HepG2 (cell line): Measurements from ENCODE around the gene KPNA3. TPM values are rescaled to one million over a fixed set of nuclear protein-coding genes. Genes with fewer than 3 reads are reported as not detected.
A peak's percentile ranks its signal among the peaks of the same experiment; 100 is the strongest.

ENCODE experiments used
- ZBTB21 ChIP-seq: sonication (generic); formaldehyde crosslinking; IDR thresholded peaks from 2 replicates; pipeline ENCODE4 v1.4.0; 2020; ENCODE audit warnings: missing genetic modification reagents
- ZNF274 ChIP-seq: sonication (generic); formaldehyde crosslinking; IDR thresholded peaks from 2 replicates; pipeline ENCODE4 v1.5.1; 2020; ENCODE audit warnings: mild to moderate bottlenecking, missing genetic modification reagents
- ZNF441 ChIP-seq: sonication (generic); formaldehyde crosslinking; IDR thresholded peaks from 2 replicates; pipeline ENCODE4 v1.7.0; 2021; ENCODE audit warnings: missing genetic modification reagents, borderline replicate concordance
- ZNF816 ChIP-seq: sonication (generic); formaldehyde crosslinking; IDR thresholded peaks from 2 replicates; pipeline ENCODE4 v1.8.0; 2022; ENCODE audit warnings: missing genetic modification reagents, mild to moderate bottlenecking, borderline replicate concordance
- polyA plus RNA-seq, 8 experiments: library from polyadenylated mRNA; depleted of rRNA in 3 of 8; stranded (reverse) in 7 of 8; unstranded in 1 of 8; fragments of >200 nt; fragmentation: Illumina TruSeq in 4 of 8; extraction: Trizol in 4 of 8; gene quantifications; 2 replicates each; pipeline versions ENCODE4 v1.2.1 to v1.2.3, GENCODE V29; 2011 to 2016; ENCODE audit warnings: low read depth in 4 of 8, missing spikeins in 1 of 8, mixed read lengths in 1 of 8; ENCODE audit not compliant: insufficient read depth in 1 of 8
- total RNA-seq, 5 experiments: library from RNA; depleted of rRNA; stranded (reverse); fragments of >200 nt; fragmentation: Illumina TruSeq; extraction: Trizol; gene quantifications; 2 replicates each; pipeline ENCODE4 v1.2.3, GENCODE V29; 2016; ENCODE audit warnings: low read depth in 1 of 5
- TF ChIP-seq, protein P1 (sequence below), 2 experiments: sonication (generic) in 1 of 2; formaldehyde crosslinking in 1 of 2; IDR thresholded peaks; 2 replicates each; pipeline versions ENCODE4 v1.6.1 to v1.9.0; 2014 to 2022; ENCODE audit warnings: antibody characterized with exemption in 1 of 2, borderline replicate concordance in 1 of 2, inconsistent platforms in 1 of 2, low read depth in 1 of 2, missing genetic modification reagents in 1 of 2
- TF ChIP-seq, protein P2 (sequence below): sonication (generic); formaldehyde crosslinking; IDR thresholded peaks from 2 replicates; pipeline ENCODE4 v1.9.0; 2021; ENCODE audit warnings: missing genetic modification reagents, borderline replicate concordance
- TF ChIP-seq, protein P3 (sequence below): sonication (generic); formaldehyde crosslinking; IDR thresholded peaks from 2 replicates; pipeline ENCODE4 v1.5.1; 2020; ENCODE audit warnings: missing genetic modification reagents, mild to moderate bottlenecking, borderline replicate concordance
- TF ChIP-seq, protein P4 (sequence below), 2 experiments: sonication (generic) in 1 of 2; formaldehyde crosslinking in 1 of 2; IDR thresholded peaks; 2 replicates each; pipeline versions ENCODE4 v1.4.0 to v1.6.1; 2016 to 2020; ENCODE audit warnings: borderline replicate concordance in 1 of 2, low read depth in 1 of 2, mild to moderate bottlenecking in 1 of 2, missing genetic modification reagents in 1 of 2

Gene KPNA3
- total and polyA plus RNA-seq, 2 of the 13 experiments (the other 11 are each of a cell fraction or from before 2014, with no cell fraction given), result 13.0 to 28.9 TPM

DNA sequence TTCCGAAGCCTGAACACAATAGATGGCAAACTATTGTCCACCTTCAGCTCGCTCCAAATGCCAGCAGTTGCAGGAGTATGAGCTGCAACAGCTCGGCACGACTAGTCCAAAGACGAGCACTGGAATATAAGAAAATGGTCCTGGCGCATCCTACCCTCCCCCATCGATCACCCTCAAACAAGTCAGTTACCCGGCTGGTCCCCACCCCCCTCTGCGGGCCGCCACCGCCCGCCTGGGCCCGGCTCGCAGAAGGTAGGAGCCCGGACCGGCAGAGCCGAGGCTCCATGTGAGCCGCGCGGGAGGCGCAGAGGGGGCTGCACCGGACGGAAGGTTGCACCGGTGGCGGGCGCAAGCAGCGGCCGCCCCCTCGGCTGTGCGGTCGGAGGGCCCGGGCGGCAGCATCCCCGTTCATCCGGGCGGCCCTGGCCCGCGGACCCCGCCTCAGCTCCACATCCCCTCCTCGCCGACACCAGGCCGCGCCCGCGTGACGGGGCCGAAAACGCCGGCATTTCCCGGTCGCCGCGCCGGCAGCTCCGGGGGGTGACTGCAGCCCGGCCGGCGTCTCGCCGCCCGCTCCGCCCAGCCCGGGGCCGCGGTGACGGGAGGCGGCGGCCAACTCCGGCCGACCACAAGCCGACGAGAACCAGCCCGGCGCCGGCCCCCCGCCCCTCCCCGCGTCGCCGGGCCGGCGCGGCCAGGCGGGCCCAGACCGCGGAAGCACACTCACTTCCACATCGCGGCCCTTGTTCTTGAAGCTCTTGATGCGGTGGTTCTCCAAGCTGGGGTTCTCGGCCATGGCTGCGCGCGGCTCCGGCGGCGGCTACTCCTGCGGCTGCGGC lies 552 bp downstream of the KPNA3 start (continued):
- TF ChIP-seq, protein P1, sequence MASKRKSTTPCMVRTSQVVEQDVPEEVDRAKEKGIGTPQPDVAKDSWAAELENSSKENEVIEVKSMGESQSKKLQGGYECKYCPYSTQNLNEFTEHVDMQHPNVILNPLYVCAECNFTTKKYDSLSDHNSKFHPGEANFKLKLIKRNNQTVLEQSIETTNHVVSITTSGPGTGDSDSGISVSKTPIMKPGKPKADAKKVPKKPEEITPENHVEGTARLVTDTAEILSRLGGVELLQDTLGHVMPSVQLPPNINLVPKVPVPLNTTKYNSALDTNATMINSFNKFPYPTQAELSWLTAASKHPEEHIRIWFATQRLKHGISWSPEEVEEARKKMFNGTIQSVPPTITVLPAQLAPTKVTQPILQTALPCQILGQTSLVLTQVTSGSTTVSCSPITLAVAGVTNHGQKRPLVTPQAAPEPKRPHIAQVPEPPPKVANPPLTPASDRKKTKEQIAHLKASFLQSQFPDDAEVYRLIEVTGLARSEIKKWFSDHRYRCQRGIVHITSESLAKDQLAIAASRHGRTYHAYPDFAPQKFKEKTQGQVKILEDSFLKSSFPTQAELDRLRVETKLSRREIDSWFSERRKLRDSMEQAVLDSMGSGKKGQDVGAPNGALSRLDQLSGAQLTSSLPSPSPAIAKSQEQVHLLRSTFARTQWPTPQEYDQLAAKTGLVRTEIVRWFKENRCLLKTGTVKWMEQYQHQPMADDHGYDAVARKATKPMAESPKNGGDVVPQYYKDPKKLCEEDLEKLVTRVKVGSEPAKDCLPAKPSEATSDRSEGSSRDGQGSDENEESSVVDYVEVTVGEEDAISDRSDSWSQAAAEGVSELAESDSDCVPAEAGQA (IDR thresholded peaks at IDR 0.05; ENCODE audit: low read depth), result no peak
- TF ChIP-seq, protein P1 (CRISPR knock-in tag; IDR thresholded peaks at IDR 0.05; ENCODE audit: borderline replicate concordance), result no peak
- TF ChIP-seq, protein P2, sequence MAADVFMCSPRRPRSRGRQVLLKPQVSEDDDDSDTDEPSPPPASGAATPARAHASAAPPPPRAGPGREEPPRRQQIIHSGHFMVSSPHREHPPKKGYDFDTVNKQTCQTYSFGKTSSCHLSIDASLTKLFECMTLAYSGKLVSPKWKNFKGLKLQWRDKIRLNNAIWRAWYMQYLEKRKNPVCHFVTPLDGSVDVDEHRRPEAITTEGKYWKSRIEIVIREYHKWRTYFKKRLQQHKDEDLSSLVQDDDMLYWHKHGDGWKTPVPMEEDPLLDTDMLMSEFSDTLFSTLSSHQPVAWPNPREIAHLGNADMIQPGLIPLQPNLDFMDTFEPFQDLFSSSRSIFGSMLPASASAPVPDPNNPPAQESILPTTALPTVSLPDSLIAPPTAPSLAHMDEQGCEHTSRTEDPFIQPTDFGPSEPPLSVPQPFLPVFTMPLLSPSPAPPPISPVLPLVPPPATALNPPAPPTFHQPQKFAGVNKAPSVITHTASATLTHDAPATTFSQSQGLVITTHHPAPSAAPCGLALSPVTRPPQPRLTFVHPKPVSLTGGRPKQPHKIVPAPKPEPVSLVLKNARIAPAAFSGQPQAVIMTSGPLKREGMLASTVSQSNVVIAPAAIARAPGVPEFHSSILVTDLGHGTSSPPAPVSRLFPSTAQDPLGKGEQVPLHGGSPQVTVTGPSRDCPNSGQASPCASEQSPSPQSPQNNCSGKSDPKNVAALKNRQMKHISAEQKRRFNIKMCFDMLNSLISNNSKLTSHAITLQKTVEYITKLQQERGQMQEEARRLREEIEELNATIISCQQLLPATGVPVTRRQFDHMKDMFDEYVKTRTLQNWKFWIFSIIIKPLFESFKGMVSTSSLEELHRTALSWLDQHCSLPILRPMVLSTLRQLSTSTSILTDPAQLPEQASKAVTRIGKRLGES (CRISPR knock-in tag), result no peak
- no peak for TF ChIP-seq ZNF274 (CRISPR knock-in tag)
- TF ChIP-seq, protein P3, sequence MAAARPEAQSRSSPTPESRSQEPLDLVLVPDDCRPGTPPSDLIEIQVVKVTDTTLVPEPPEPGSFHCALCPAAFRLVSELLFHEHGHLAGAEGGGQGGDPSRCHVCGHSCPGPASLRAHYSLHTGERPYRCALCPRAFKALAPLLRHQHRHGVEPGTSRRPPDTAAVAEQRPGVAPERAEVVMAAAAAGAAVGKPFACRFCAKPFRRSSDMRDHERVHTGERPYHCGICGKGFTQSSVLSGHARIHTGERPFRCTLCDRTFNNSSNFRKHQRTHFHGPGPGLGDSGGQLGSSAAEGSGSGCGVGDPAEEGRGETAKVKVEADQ (CRISPR knock-in tag), result peak; percentile 18; the same call in 1 of the 2 replicates
- TF ChIP-seq, protein P4, sequence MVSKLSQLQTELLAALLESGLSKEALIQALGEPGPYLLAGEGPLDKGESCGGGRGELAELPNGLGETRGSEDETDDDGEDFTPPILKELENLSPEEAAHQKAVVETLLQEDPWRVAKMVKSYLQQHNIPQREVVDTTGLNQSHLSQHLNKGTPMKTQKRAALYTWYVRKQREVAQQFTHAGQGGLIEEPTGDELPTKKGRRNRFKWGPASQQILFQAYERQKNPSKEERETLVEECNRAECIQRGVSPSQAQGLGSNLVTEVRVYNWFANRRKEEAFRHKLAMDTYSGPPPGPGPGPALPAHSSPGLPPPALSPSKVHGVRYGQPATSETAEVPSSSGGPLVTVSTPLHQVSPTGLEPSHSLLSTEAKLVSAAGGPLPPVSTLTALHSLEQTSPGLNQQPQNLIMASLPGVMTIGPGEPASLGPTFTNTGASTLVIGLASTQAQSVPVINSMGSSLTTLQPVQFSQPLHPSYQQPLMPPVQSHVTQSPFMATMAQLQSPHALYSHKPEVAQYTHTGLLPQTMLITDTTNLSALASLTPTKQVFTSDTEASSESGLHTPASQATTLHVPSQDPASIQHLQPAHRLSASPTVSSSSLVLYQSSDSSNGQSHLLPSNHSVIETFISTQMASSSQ (IDR thresholded peaks at IDR 0.05; ENCODE audit: low read depth), result no peak
- TF ChIP-seq, protein P4 (CRISPR knock-in tag; IDR thresholded peaks at IDR 0.05; ENCODE audit: borderline replicate concordance), result no peak
- TF ChIP-seq ZNF441 (CRISPR knock-in tag), result no peak
- TF ChIP-seq ZNF816 (CRISPR knock-in tag), result no peak
- no peak for TF ChIP-seq ZBTB21
